Stimulated activated memory B cell treated with anti-CD40 and anti-IgM and Interleukin-4, amounts not matched to agents 10 μg/mL and 1 μg/mL and 100 μg/mL, for 72 hours (primary cell): ENCODE measurements around the gene SNRNP200.

ENCODE experiments used
- ATAC-seq: fragments of 150-1000 bp; cut with Tn5 transposase; 2 replicates; pipeline ENCODE4 v1.10.0; 2021
- H3K27ac Mint-ChIP-seq: one replicate; pipeline ENCODE4 v1.8.0; 2022; ENCODE audit warnings: mild to moderate bottlenecking, mixed read lengths
- H3K27me3 Mint-ChIP-seq: one replicate; pipeline ENCODE4 v1.8.0; 2022; ENCODE audit warnings: mixed read lengths
- H3K36me3 Mint-ChIP-seq: one replicate; pipeline ENCODE4 v1.8.0; 2022; ENCODE audit warnings: mixed read lengths
- H3K4me1 Mint-ChIP-seq: one replicate; pipeline ENCODE4 v1.8.0; 2022; ENCODE audit warnings: mixed read lengths
- H3K4me3 Mint-ChIP-seq: one replicate; pipeline ENCODE4 v1.8.0; 2022; ENCODE audit warnings: mild to moderate bottlenecking, moderate library complexity, mixed read lengths
- H3K9me3 Mint-ChIP-seq: one replicate; pipeline ENCODE4 v1.8.0; 2022; ENCODE audit warnings: mixed read lengths

SNRNP200 gene

DNA sequence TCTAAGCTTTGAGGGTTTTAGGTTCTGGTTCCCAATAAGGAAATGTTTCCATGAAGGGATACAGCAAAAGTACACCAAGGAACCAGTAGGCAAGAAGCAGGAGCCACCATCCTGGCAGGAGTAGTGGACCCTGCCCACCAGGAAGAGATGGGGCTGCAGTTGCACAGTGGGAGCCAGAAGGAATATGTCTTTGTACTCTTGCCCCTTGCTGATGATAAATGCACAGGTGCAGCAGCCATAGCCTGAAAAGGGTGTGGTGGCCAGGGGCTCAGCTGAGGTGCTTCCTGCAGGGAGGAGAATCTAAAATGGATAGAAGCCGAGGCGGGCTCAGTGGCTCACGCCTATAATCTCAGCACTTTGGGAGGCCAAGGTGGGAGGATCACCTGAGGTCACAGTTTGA is 67.1 kb downstream of the SNRNP200 start:
- no peak for ATAC-seq
- no peaks in the 10 kb centered on the region for H3K27me3 Mint-ChIP-seq
- no peak overlapping the region for H3K27ac Mint-ChIP-seq
- no peak overlapping the region for H3K4me3 Mint-ChIP-seq
- no peaks in the 10 kb centered on the region for H3K9me3 Mint-ChIP-seq
- peaks cover 6% of the 10 kb centered on the region for H3K36me3 Mint-ChIP-seq
- peaks cover 43% of the 10 kb centered on the region for H3K4me1 Mint-ChIP-seq

DNA sequence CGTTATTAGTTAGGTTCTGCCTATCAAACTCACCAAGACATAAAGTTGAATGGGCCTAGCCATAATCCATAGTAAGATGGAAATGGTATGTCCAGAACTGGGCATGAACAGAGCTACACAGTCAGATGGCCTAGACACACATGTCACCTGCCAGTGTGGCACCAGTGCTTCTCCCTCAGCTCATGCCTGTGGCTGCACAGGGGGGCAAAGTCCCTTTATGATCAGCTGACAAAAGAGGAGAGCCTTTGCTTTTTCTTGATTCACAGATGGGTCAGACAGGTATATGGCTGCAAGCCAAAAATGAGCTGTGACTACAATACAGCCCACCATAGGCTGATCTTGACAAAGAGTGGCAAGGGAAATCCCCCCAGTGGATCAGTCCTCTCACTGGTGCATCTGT is 68.5 kb downstream of the SNRNP200 start:
- Mint-ChIP-seq H3K9me3 (no peaks in the 10 kb centered on the region), H3K4me1 (peaks cover 30% of the 10 kb centered on the region), H3K27me3 (no peaks in the 10 kb centered on the region), H3K36me3 (peaks cover 6% of the 10 kb centered on the region), H3K4me3 (no peak overlapping the region), H3K27ac (no peak overlapping the region)
- ATAC-seq = no peak

DNA sequence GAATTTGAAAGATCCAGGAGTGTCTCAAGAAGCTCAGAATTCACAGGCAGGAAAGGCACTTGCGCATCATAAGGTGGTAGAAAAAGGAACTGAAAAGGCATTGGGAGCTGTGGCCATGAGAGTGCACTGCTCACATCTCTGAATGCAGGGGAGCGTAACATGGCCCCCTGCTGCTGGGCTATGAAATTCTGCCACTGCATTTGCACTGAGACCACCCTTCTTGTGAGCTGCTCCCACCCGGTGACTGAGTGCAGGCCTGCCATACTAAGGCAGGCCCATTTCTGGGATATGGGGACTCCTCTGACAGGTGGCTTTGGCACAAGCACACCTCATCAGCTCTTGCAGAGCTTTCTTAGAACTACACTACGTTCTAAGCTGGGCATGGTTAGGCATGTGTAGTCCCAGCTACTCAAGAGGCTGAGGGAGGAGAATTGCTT is 71.4 kb downstream of the SNRNP200 start:
- H3K27me3 Mint-ChIP-seq = no peaks in the 10 kb centered on the region
- peak overlapping the region; percentile 64 for H3K4me3 Mint-ChIP-seq
- peak; percentile 97 for ATAC-seq

GRCh38 chr2:96233436-96233835 is 71.9 kb downstream of the SNRNP200 start:
- peak overlapping the region; percentile 83 for H3K27ac Mint-ChIP-seq
- ATAC-seq = no peak
- no peaks in the 10 kb centered on the region for H3K9me3 Mint-ChIP-seq
- no peaks in the 10 kb centered on the region for H3K27me3 Mint-ChIP-seq
- H3K4me3 Mint-ChIP-seq = peak overlapping the region; percentile 64
- peaks cover 5% of the 10 kb centered on the region for H3K36me3 Mint-ChIP-seq
- H3K4me1 Mint-ChIP-seq = peaks cover 21% of the 10 kb centered on the region

More for the DNA sequence above, 71.4 kb downstream of the SNRNP200 start:
- peaks cover 5% of the 10 kb centered on the region for H3K36me3 Mint-ChIP-seq
- peak overlapping the region; percentile 83 for H3K27ac Mint-ChIP-seq
- no peaks in the 10 kb centered on the region for H3K9me3 Mint-ChIP-seq
- peaks cover 21% of the 10 kb centered on the region for H3K4me1 Mint-ChIP-seq

DNA sequence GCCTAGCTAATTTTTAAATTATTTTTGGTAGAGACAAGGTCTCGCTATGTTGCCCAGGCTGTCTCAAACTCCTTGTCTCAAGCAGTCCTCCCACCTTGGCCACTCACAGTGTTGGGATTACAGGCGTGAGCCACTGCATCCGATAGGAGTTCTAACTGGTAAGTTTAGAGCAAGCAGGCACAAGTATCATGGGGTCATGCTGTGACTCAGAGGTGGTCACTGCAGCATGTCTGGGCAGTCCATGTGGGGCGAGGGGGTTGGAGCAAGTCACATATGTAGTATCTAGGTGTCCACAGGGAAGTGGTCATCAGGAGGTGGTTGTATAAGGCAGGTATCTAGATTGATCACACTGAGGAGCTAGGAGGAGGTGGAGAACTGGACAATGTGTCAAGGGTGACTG is 74.0 kb downstream of the SNRNP200 start:
- H3K27ac Mint-ChIP-seq = peak overlapping the region; percentile 53
- no peaks in the 10 kb centered on the region for H3K27me3 Mint-ChIP-seq
- H3K36me3 Mint-ChIP-seq = peaks cover 5% of the 10 kb centered on the region
- peaks cover 21% of the 10 kb centered on the region for H3K4me1 Mint-ChIP-seq
- H3K4me3 Mint-ChIP-seq = no peak overlapping the region
- no peak for ATAC-seq
- H3K9me3 Mint-ChIP-seq = no peaks in the 10 kb centered on the region

- Mint-ChIP-seq H3K4me1 (peaks cover 26% of the 10 kb centered on the region), H3K9me3 (no peaks in the 10 kb centered on the region), H3K36me3 (peaks cover 9% of the 10 kb centered on the region), H3K27me3 (no peaks in the 10 kb centered on the region), H3K27ac (peak overlapping the region; percentile 94), H3K4me3 (peak overlapping the region; percentile 60)
- ATAC-seq = peak; percentile 94
Measured at GRCh38 chr2:96225016-96225533, 80.3 kb downstream of the SNRNP200 start.
